Pancreas (tissue), 10 donors: ENCODE results near the gene ZNF879. TPM values are rescaled to one million over a fixed set of nuclear protein-coding genes. Genes with fewer than 3 reads are reported as not detected.

Experiments used
- ATAC-seq, 4 donors: fragments of 200-7000 bp; cut with Tn5 transposase; one replicate each; pipeline versions ENCODE4 v1.8.0 to v1.9.1; 2020; ENCODE audit warnings: mild to moderate bottlenecking in 4 of 4, moderate library complexity in 4 of 4
- DNase-seq, 6 donors: peaks; one replicate each; pipeline ENCODE4 v3.0.0-alpha.2; 2020
- FAIRE-seq: peaks from 2 replicates; lab custom pipeline; 2012; peaks lifted over from hg19 to GRCh38; lab: Jason Lieb, UNC
- H3K27ac ChIP-seq, 4 donors: fragments of 200-600 bp; sonication (generic); 1 replicate in 3 of 4; 2 replicates in 1 of 4; pipeline versions ENCODE4 v1.5.0 to v1.8.0; 2020
- H3K27me3 ChIP-seq, 4 donors: fragments of 200-600 bp; one replicate each; pipeline ENCODE4 v1.8.0; 2021
- H3K36me3 ChIP-seq, 3 donors: fragments of 200-600 bp; sonication (generic) in 1 of 3; one replicate each; pipeline versions ENCODE4 v1.5.0 to v1.8.0; 2020 to 2021
- H3K4me1 ChIP-seq, 3 donors: fragments of 200-600 bp; one replicate each; pipeline ENCODE4 v1.8.0; 2021
- H3K4me3 ChIP-seq, 4 donors: fragments of 200-600 bp; sonication (generic) in 2 of 4; one replicate each; pipeline versions ENCODE4 v1.5.0 to v1.8.0; 2020 to 2021
- H3K9me3 ChIP-seq, 4 donors: fragments of 200-600 bp; one replicate each; pipeline ENCODE4 v1.8.0; 2021
- CTCF ChIP-seq, 4 donors: fragments of 200-600 bp; sonication (generic) in 3 of 4; IDR thresholded peaks; one replicate each; pipeline versions ENCODE4 v1.5.0 to v1.8.0; 2021; ENCODE audit warnings: antibody characterized with exemption in 4 of 4
- WGBS, 2 donors: extraction: QIAGEN DNeasy Blood & Tissue Kit; methylation state at CpG; one replicate each; pipeline ENCODE4 v1.1.7; 2013; 5-methylcytosine and 5-hydroxymethylcytosine counted together
- intact Hi-C, 3 donors: fragments of 100-400 bp; cut with DNase I; formaldehyde crosslinking; loops; one replicate each; pipeline versions ENCODE4 v1.11.1 to v1.14.2; 2022
- polyA plus RNA-seq, 2 donors: library from polyadenylated mRNA; stranded (reverse); fragments of 200-250 nt; gene quantifications; one replicate each; pipeline ENCODE4 v1.2.3, GENCODE V29; 2013
- total RNA-seq, 6 donors: library from RNA; stranded (reverse); fragmentation: NEBNext Ultra II Directional in 4 of 6; extraction: Animal tissue kit (Norgen Biotek cat#: 25700) in 4 of 6; gene quantifications; one replicate each; pipeline versions ENCODE4 v1.2.1 to v1.2.4, GENCODE V29; 2021 to 2023
- donor health status: healthy with polysubstance abuse.
- donor health status: DM: no; HTN: no; CAD: no; lungs with moderate emphysema.
- donor health status: DM: no; HTN: no; CAD: no.
- donor health status: control.
- donor health status: control.
- donor health status: Bipolar disorder and iron deficiency.
- donor health status: DM: yes; HTN: yes; CAD: no.
- donor health status: DM: no; HTN: no; CAD: no.
- donor health status: DM: no; HTN: no; CAD: no.
- donor health status: DM: yes; HTN: yes; CAD: no.

The ZNF879 gene
- total RNA-seq (1 to 10 TPM; 1.5 to 2.9 (median 2.1) TPM), polyA plus RNA-seq (1 to 10 TPM; 1.6 to 2.5 TPM)

GRCh38 chr5:179023528-179024189, at the start of gene ZNF879:
Gene ZNF879 (plus strand): TSS chr5:179023804. CDS start chr5:179025005, 1,201 bp downstream.
- intact Hi-C loops, result no loop called here
- Histone ChIP-seq H3K27ac (peak within 1 kb of the TSS; percentile 73 to 87 (median 84)), H3K4me3 (peak within 1 kb of the TSS; percentile 79 to 95 (median 87)), H3K36me3 (peaks cover 4 to 27% (median 6%) of the 10 kb centered on the region in 3 donors), H3K9me3 (peaks cover 0 to 2% (median 0%) of the 10 kb centered on the region in 4 donors), H3K27me3 (no peaks in the 10 kb centered on the region), H3K4me1 (peaks cover 0 to 5% (median 0%) of the 10 kb centered on the region in 3 donors)
- peak; percentile 99 to 100 (median 100) for ATAC-seq
- TF ChIP-seq CTCF (IDR thresholded peaks at IDR 0.05), result no peak
- peak; percentile 17 for FAIRE-seq
- DNase-seq, result peak; percentile 92 to 98 (median 94)
- WGBS, 2 donors, result 0 to 1% methylated on average over 66 to 72 of the region's 72 CpGs

- intact Hi-C loops, result no loop called here
- H3K27me3 ChIP-seq, result no peaks in the 10 kb centered on the region
- DNase-seq, result no peak
- no peak overlapping the region for H3K4me3 ChIP-seq
- no peak for FAIRE-seq
- no peaks in the 10 kb centered on the region for H3K4me1 ChIP-seq
- no peak for TF ChIP-seq CTCF (IDR thresholded peaks at IDR 0.05)
- H3K27ac ChIP-seq, result no peak overlapping the region
- peaks cover 0 to 5% (median 0%) of the 10 kb centered on the region in 4 donors for H3K9me3 ChIP-seq
- H3K36me3 ChIP-seq, result no peaks in the 10 kb centered on the region
- WGBS, 2 donors, result 93 to 98% methylated on average over 15 of the region's 15 CpGs
- ATAC-seq, result no peak
These were observed 42.2 kb upstream of the ZNF879 start for GRCh38 chr5:178981381-178981780.

GRCh38 chr5:178982941-178983340, 40.7 kb upstream of the ZNF879 start:
- no peak for DNase-seq
- 93 to 99% methylated on average over 17 of the region's 17 CpGs for WGBS, 2 donors
- no peaks in the 10 kb centered on the region for H3K4me1 ChIP-seq
- H3K36me3 ChIP-seq, result no peaks in the 10 kb centered on the region
- no peak overlapping the region for H3K27ac ChIP-seq
- ATAC-seq, result no peak
- peaks cover 0 to 2% (median 0%) of the 10 kb centered on the region in 4 donors for H3K9me3 ChIP-seq
- no peak overlapping the region for H3K4me3 ChIP-seq
- no peak for TF ChIP-seq CTCF (IDR thresholded peaks at IDR 0.05)
- no peak for FAIRE-seq
- intact Hi-C loops, result no loop called here
- H3K27me3 ChIP-seq, result no peaks in the 10 kb centered on the region

GRCh38 chr5:178983728-178984127, 39.9 kb upstream of the ZNF879 start:
- DNase-seq (no peak), ATAC-seq (no peak), FAIRE-seq (no peak)
- no peaks in the 10 kb centered on the region for H3K9me3 ChIP-seq
- WGBS, 2 donors, result 92 to 95% methylated on average over 10 of the region's 10 CpGs
- H3K4me1 ChIP-seq, result no peaks in the 10 kb centered on the region
- intact Hi-C loops, result no loop called here
- no peak overlapping the region for H3K4me3 ChIP-seq
- H3K27me3 ChIP-seq, result no peaks in the 10 kb centered on the region
- TF ChIP-seq CTCF (IDR thresholded peaks at IDR 0.05), result no peak
- H3K36me3 ChIP-seq, result no peaks in the 10 kb centered on the region
- no peak overlapping the region for H3K27ac ChIP-seq
